Duodenal mucosa (tissue), 2 donors: ENCODE data around the gene CPXM2.

Experiments used
- H3K27ac ChIP-seq: one replicate; pipeline ENCODE4 v1.7.0; 2013; ENCODE audit warnings: low read depth, low read length
- H3K27me3 ChIP-seq, 2 donors: one replicate each; pipeline ENCODE4 v1.7.0; 2013; ENCODE audit warnings: low read length in 2 of 2, control low read depth in 1 of 2; ENCODE audit not compliant: insufficient read depth in 2 of 2, control insufficient read depth in 1 of 2
- H3K36me3 ChIP-seq, 2 donors: one replicate each; pipeline ENCODE4 v1.7.0; 2013; ENCODE audit warnings: low read length in 2 of 2, control low read depth in 1 of 2; ENCODE audit not compliant: insufficient read depth in 2 of 2, control insufficient read depth in 1 of 2
- H3K4me1 ChIP-seq, 2 donors: one replicate each; pipeline ENCODE4 v1.7.0; 2013; ENCODE audit warnings: low read length in 2 of 2, control low read depth in 1 of 2; ENCODE audit not compliant: insufficient read depth in 2 of 2, control insufficient read depth in 1 of 2
- H3K4me3 ChIP-seq, 2 donors: one replicate each; pipeline ENCODE4 v1.7.0; 2013; ENCODE audit warnings: low read length in 2 of 2, low read depth in 1 of 2
- H3K9ac ChIP-seq, 2 donors: one replicate each; pipeline ENCODE4 v1.7.0; 2013; ENCODE audit warnings: low read length in 2 of 2, low read depth in 1 of 2
- H3K9me3 ChIP-seq, 2 donors: one replicate each; pipeline ENCODE4 v1.7.0; 2013; ENCODE audit warnings: low read length in 2 of 2, control low read depth in 1 of 2; ENCODE audit not compliant: control insufficient read depth in 1 of 2

Gene CPXM2

GRCh38 chr10:123841115-123841514 lies 50.5 kb downstream of the CPXM2 start:
- H3K36me3 ChIP-seq = no peaks in the 10 kb centered on the region
- H3K4me1 ChIP-seq = peaks cover 0 to 3% of the 10 kb centered on the region in 2 donors
- no peak overlapping the region for H3K9ac ChIP-seq
- no peak overlapping the region for H3K4me3 ChIP-seq
- H3K27me3 ChIP-seq = peaks cover 0 to 3% of the 10 kb centered on the region in 2 donors
- no peaks in the 10 kb centered on the region for H3K9me3 ChIP-seq
- H3K27ac ChIP-seq = no peak overlapping the region

GRCh38 chr10:123840714-123841113 lies 50.9 kb downstream of the CPXM2 start:
- Histone ChIP-seq H3K4me3 (no peak overlapping the region), H3K36me3 (no peaks in the 10 kb centered on the region), H3K9me3 (no peaks in the 10 kb centered on the region), H3K27me3 (peaks cover 0 to 3% of the 10 kb centered on the region in 2 donors), H3K27ac (no peak overlapping the region), H3K9ac (no peak overlapping the region), H3K4me1 (peaks cover 0 to 4% of the 10 kb centered on the region in 2 donors)

GRCh38 chr10:123838596-123839310 lies 52.9 kb downstream of the CPXM2 start:
- Histone ChIP-seq H3K9me3 (no peaks in the 10 kb centered on the region), H3K9ac (no peak overlapping the region), H3K4me1 (peaks cover 0 to 8% of the 10 kb centered on the region in 2 donors), H3K4me3 (no peak overlapping the region), H3K27ac (no peak overlapping the region), H3K27me3 (peaks cover 0 to 3% of the 10 kb centered on the region in 2 donors), H3K36me3 (no peaks in the 10 kb centered on the region)

GRCh38 chr10:123837756-123838155 lies 53.9 kb downstream of the CPXM2 start:
- peaks cover 0 to 3% of the 10 kb centered on the region in 2 donors for H3K27me3 ChIP-seq
- H3K9me3 ChIP-seq = no peaks in the 10 kb centered on the region
- H3K4me3 ChIP-seq = no peak overlapping the region
- no peak overlapping the region for H3K27ac ChIP-seq
- H3K4me1 ChIP-seq = peaks cover 0 to 8% of the 10 kb centered on the region in 2 donors
- no peaks in the 10 kb centered on the region for H3K36me3 ChIP-seq
- H3K9ac ChIP-seq = no peak overlapping the region

GRCh38 chr10:123836418-123837145 lies 55.0 kb downstream of the CPXM2 start:
- H3K4me1 ChIP-seq = peaks cover 0 to 8% of the 10 kb centered on the region in 2 donors
- no peak overlapping the region for H3K27ac ChIP-seq
- no peak overlapping the region for H3K9ac ChIP-seq

GRCh38 chr10:123835575-123835974 lies 56.0 kb downstream of the CPXM2 start:
- H3K4me1 ChIP-seq = peaks cover 0 to 8% of the 10 kb centered on the region in 2 donors
- peaks cover 0 to 3% of the 10 kb centered on the region in 2 donors for H3K27me3 ChIP-seq
- H3K9me3 ChIP-seq = no peaks in the 10 kb centered on the region
- H3K9ac ChIP-seq = no peak overlapping the region
- no peak overlapping the region for H3K27ac ChIP-seq
- H3K36me3 ChIP-seq = no peaks in the 10 kb centered on the region
- H3K4me3 ChIP-seq = no peak overlapping the region

More at GRCh38 chr10:123836418-123837145, 55.0 kb downstream of the CPXM2 start:
- Histone ChIP-seq H3K27me3 (peaks cover 0 to 3% of the 10 kb centered on the region in 2 donors), H3K4me3 (no peak overlapping the region), H3K36me3 (no peaks in the 10 kb centered on the region), H3K9me3 (no peaks in the 10 kb centered on the region)

GRCh38 chr10:123833170-123833850 lies 58.3 kb downstream of the CPXM2 start:
- Histone ChIP-seq H3K9ac (no peak overlapping the region), H3K27me3 (peaks cover 0 to 3% of the 10 kb centered on the region in 2 donors), H3K4me3 (no peak overlapping the region), H3K27ac (no peak overlapping the region), H3K36me3 (no peaks in the 10 kb centered on the region), H3K9me3 (no peaks in the 10 kb centered on the region), H3K4me1 (peaks cover 0 to 8% of the 10 kb centered on the region in 2 donors)

GRCh38 chr10:123831259-123831658 lies 60.3 kb downstream of the CPXM2 start:
- Histone ChIP-seq H3K36me3 (no peaks in the 10 kb centered on the region), H3K27ac (no peak overlapping the region), H3K9ac (no peak overlapping the region), H3K4me3 (no peak overlapping the region), H3K27me3 (no peaks in the 10 kb centered on the region), H3K9me3 (no peaks in the 10 kb centered on the region), H3K4me1 (peaks cover 0 to 8% of the 10 kb centered on the region in 2 donors)

GRCh38 chr10:123821136-123821535 lies 70.5 kb downstream of the CPXM2 start:
- Histone ChIP-seq H3K4me1 (no peaks in the 10 kb centered on the region), H3K4me3 (no peak overlapping the region), H3K9ac (no peak overlapping the region), H3K27me3 (no peaks in the 10 kb centered on the region), H3K9me3 (no peaks in the 10 kb centered on the region), H3K36me3 (no peaks in the 10 kb centered on the region), H3K27ac (no peak overlapping the region)

- no peaks in the 10 kb centered on the region for H3K27me3 ChIP-seq
Observed at GRCh38 chr10:123809632-123810031, 82.0 kb downstream of the CPXM2 start.

More at GRCh38 chr10:123809632-123810031, 82.0 kb downstream of the CPXM2 start:
- Histone ChIP-seq H3K4me1 (no peaks in the 10 kb centered on the region), H3K9me3 (no peaks in the 10 kb centered on the region), H3K27ac (no peak overlapping the region), H3K4me3 (no peak overlapping the region), H3K36me3 (no peaks in the 10 kb centered on the region), H3K9ac (no peak overlapping the region)
